ENCODE measurements around the gene OTP.
"Not testable (repeated sequence)": the region's sequence is repeated elsewhere in the genome, so short reads cannot be mapped to it uniquely, and the experiment has no call there.

Gene OTP

GRCh38 chr5:77638763-77639671 is 504 bp upstream of the OTP start:
- DNase-seq = no peak

GRCh38 chr5:77637170-77637997 is 1.1 kb downstream of the OTP start:
- DNase-seq = no peak

- DNase-seq = no peak
These were observed 1.8 kb downstream of the OTP start for GRCh38 chr5:77636641-77637169.

- DNase-seq = no peak
These were observed 2.4 kb downstream of the OTP start for GRCh38 chr5:77635917-77636640.

- no peak for DNase-seq
These were observed 3.2 kb downstream of the OTP start for GRCh38 chr5:77635067-77635916.

- no peak for DNase-seq
These were observed 4.8 kb downstream of the OTP start for GRCh38 chr5:77633709-77634108.

- DNase-seq = no peak
These were observed 5.3 kb downstream of the OTP start for GRCh38 chr5:77633207-77633675.

GRCh38 chr5:77632526-77633206 is 5.8 kb downstream of the OTP start:
- no peak for DNase-seq

- no peak for DNase-seq
These were observed 8.3 kb downstream of the OTP start for GRCh38 chr5:77630114-77630680.

GRCh38 chr5:77629509-77630113 is 8.9 kb downstream of the OTP start:
- no peak for DNase-seq

- no peak for DNase-seq
These were observed 9.5 kb downstream of the OTP start for GRCh38 chr5:77628840-77629508.

- DNase-seq = no peak
These were observed 10.4 kb downstream of the OTP start for GRCh38 chr5:77627869-77628674.

GRCh38 chr5:77623203-77623740 is 15.2 kb downstream of the OTP start:
- DNase-seq = no peak

- no peak for DNase-seq
These were observed 17.1 kb downstream of the OTP start for GRCh38 chr5:77621440-77621839.

- no peak for DNase-seq
These were observed 18.1 kb downstream of the OTP start for GRCh38 chr5:77620405-77620804.

- DNase-seq = no peak
These were observed 21.6 kb downstream of the OTP start for GRCh38 chr5:77616920-77617319.

- DNase-seq = not testable (repeated sequence)
These were observed 29.6 kb downstream of the OTP start for GRCh38 chr5:77608927-77609326.

- DNase-seq = no peak
These were observed 31.2 kb downstream of the OTP start for GRCh38 chr5:77607324-77607723.

- DNase-seq = no peak
These were observed 32.2 kb downstream of the OTP start for GRCh38 chr5:77606279-77606678.
